HEK293 (cell line): ENCODE results near the gene CABCOCO1.

Source experiments
- CTCF ChIA-PET: fragments of 350-600 bp; formaldehyde crosslinking; extraction: SDS; loops from one replicate; lab custom pipeline; 2021; ENCODE audit warnings: antibody characterized with exemption; lab: Yijun Ruan, JAX
- POLR2A ChIA-PET: fragments of 300-600 bp; formaldehyde crosslinking; extraction: SDS; loops from one replicate; lab custom pipeline; 2020; ENCODE audit warnings: antibody characterized with exemption, inconsistent platforms; lab: Yijun Ruan, JAX
- H3K27ac ChIP-seq: fragments of 200-500 bp; sonication (Bioruptor generic); 2 replicates; pipeline ENCODE4 v1.5.1; 2014; ENCODE audit warnings: low read depth, low read length, control low read depth, inconsistent platforms; ENCODE audit errors: extremely low read depth
- H3K36me3 ChIP-seq, 2 experiments: fragments of 200-500 bp in 1 of 2; sonication (Bioruptor generic) in 1 of 2; 1 replicate in 1 of 2; 2 replicates in 1 of 2; pipeline ENCODE4 v1.5.1; 2014 to 2017; ENCODE audit warnings: inconsistent platforms in 2 of 2, low read length in 2 of 2; ENCODE audit not compliant: control insufficient read depth in 2 of 2, insufficient read depth in 1 of 2
- H3K4me1 ChIP-seq: fragments of 200-500 bp; sonication (Bioruptor generic); 2 replicates; pipeline ENCODE4 v1.5.1; 2014; ENCODE audit warnings: mild to moderate bottlenecking, low read length, inconsistent platforms; ENCODE audit not compliant: control insufficient read depth, insufficient read depth
- H3K4me3 ChIP-seq: 2 replicates; pipeline ENCODE4 v1.5.1; 2011; ENCODE audit warnings: low read depth, mild to moderate bottlenecking, control low read depth, low read length, moderate library complexity
- H3K9me3 ChIP-seq: fragments of 200-500 bp; sonication (Bioruptor generic); 2 replicates; pipeline ENCODE4 v1.5.1; 2014; ENCODE audit warnings: low read depth, low read length, inconsistent platforms; ENCODE audit not compliant: control insufficient read depth, insufficient read depth
- BCL11A ChIP-seq: fragments of 450-650 bp; formaldehyde crosslinking; IDR thresholded peaks from 2 replicates; pipeline ENCODE4 v1.5.1; 2016; ENCODE audit warnings: low read depth, missing biosample characterization, missing genetic modification characterization
- GLI2 ChIP-seq: fragments of 450-650 bp; formaldehyde crosslinking; IDR thresholded peaks from 2 replicates; pipeline ENCODE4; 2017; ENCODE audit warnings: missing biosample characterization, missing genetic modification characterization, low read depth, borderline replicate concordance
- GLI4 ChIP-seq: fragments of 450-650 bp; formaldehyde crosslinking; IDR thresholded peaks from 2 replicates; pipeline ENCODE4 v1.5.1; 2016; ENCODE audit warnings: missing biosample characterization, missing genetic modification characterization
- HOXC10 ChIP-seq: sonication (generic); formaldehyde crosslinking; IDR thresholded peaks from 2 replicates; pipeline ENCODE4 v1.8.1; 2023; ENCODE audit warnings: mild to moderate bottlenecking, missing genetic modification reagents
- SCRT2 ChIP-seq: fragments of 450-650 bp; formaldehyde crosslinking; IDR thresholded peaks from 2 replicates; pipeline ENCODE4 v1.5.1; 2016; ENCODE audit warnings: missing biosample characterization, missing genetic modification characterization
- ZBTB8A ChIP-seq: fragments of 450-650 bp; formaldehyde crosslinking; IDR thresholded peaks from 2 replicates; pipeline ENCODE4 v1.5.1; 2016; ENCODE audit warnings: missing biosample characterization, missing genetic modification characterization
- ZFP37 ChIP-seq: fragments of 450-650 bp; formaldehyde crosslinking; IDR thresholded peaks from 2 replicates; pipeline ENCODE4 v1.5.1; 2016; ENCODE audit warnings: missing biosample characterization, missing genetic modification characterization
- ZNF133 ChIP-seq: fragments of 450-650 bp; formaldehyde crosslinking; IDR thresholded peaks from 2 replicates; pipeline ENCODE4 v1.5.1; 2016; ENCODE audit warnings: missing biosample characterization, missing genetic modification characterization
- ZNF169 ChIP-seq: fragments of 450-650 bp; formaldehyde crosslinking; IDR thresholded peaks from 2 replicates; pipeline ENCODE4 v1.5.1; 2016; ENCODE audit warnings: missing biosample characterization, missing genetic modification characterization
- ZNF274 ChIP-seq, 2 experiments: fragments of 200-500 bp in 1 of 2; fragments of 450-650 bp in 1 of 2; sonication (Bioruptor generic) in 1 of 2; formaldehyde crosslinking in 1 of 2; IDR thresholded peaks; 2 replicates each; pipeline versions ENCODE4 v1.5.1 to v1.6.1; 2014 to 2016; ENCODE audit warnings: borderline replicate concordance in 1 of 2, inconsistent platforms in 1 of 2, low read length in 1 of 2, missing biosample characterization in 1 of 2, missing genetic modification characterization in 1 of 2
- ZNF324 ChIP-seq: fragments of 450-650 bp; formaldehyde crosslinking; IDR thresholded peaks from 2 replicates; pipeline ENCODE4 v1.5.1; 2016; ENCODE audit warnings: missing biosample characterization, missing genetic modification characterization
- ZNF585B ChIP-seq: fragments of 450-650 bp; formaldehyde crosslinking; IDR thresholded peaks from 2 replicates; pipeline ENCODE4 v1.5.1; 2016; ENCODE audit warnings: missing biosample characterization, missing genetic modification characterization
- ZNF624 ChIP-seq: fragments of 450-650 bp; formaldehyde crosslinking; IDR thresholded peaks from 2 replicates; pipeline ENCODE4 v1.5.1; 2017; ENCODE audit warnings: missing biosample characterization, missing genetic modification characterization
- ZNF664 ChIP-seq: fragments of 450-650 bp; formaldehyde crosslinking; IDR thresholded peaks from 2 replicates; pipeline ENCODE4 v1.5.1; 2016; ENCODE audit warnings: missing biosample characterization, missing genetic modification characterization
- ZNF791 ChIP-seq: fragments of 450-650 bp; formaldehyde crosslinking; IDR thresholded peaks from 2 replicates; pipeline ENCODE4 v1.5.1; 2016; ENCODE audit warnings: missing biosample characterization, missing genetic modification characterization
- TF ChIP-seq, protein P1 (sequence below): fragments of 450-650 bp; formaldehyde crosslinking; IDR thresholded peaks from 2 replicates; pipeline ENCODE4 v1.5.1; 2017; ENCODE audit warnings: missing biosample characterization, missing genetic modification characterization
- TF ChIP-seq, protein P2 (sequence below): fragments of 450-650 bp; formaldehyde crosslinking; IDR thresholded peaks from 2 replicates; pipeline ENCODE4 v1.5.1; 2016; ENCODE audit warnings: missing biosample characterization, missing genetic modification characterization, borderline replicate concordance
- TF ChIP-seq, protein P3 (sequence below): fragments of 450-650 bp; formaldehyde crosslinking; IDR thresholded peaks from 2 replicates; pipeline ENCODE4 v1.5.1; 2016; ENCODE audit warnings: missing biosample characterization, missing genetic modification characterization

The CABCOCO1 gene

DNA sequence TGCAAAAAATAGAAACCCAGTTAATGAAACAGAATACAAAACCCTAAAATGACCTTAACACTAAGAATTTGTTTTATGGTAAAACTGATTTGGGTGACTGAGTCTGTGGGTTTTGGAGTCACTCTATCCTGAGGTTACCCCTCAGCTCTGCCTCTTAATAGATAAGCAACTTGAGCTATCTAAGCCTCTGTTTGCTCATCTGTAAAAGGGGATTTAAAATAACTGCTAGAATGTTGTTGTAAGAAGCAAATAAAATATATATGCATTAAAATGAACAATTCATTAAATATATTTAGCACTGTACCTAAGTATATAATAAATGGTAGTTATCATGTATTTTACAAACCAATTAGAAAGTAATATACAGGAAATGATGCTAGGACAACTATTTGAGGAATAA is 115.4 kb downstream of the CABCOCO1 start:
- no peaks in the 10 kb centered on the region for H3K36me3 ChIP-seq
- POLR2A ChIA-PET: no interaction called here
- no peaks in the 10 kb centered on the region for H3K9me3 ChIP-seq
- TF ChIP-seq ZNF324 (tag by site-specific recombination) (no peak), HOXC10 (no peak), ZNF169 (tag by site-specific recombination) (no peak), ZBTB8A (tag by site-specific recombination) (no peak), ZNF664 (tag by site-specific recombination) (no peak), ZFP37 (tag by site-specific recombination) (no peak), GLI2 (tag by site-specific recombination) (no peak), BCL11A (no peak), GLI4 (tag by site-specific recombination) (no peak), ZNF624 (tag by site-specific recombination) (no peak), ZNF585B (no peak), ZNF133 (no peak), ZNF274 (IDR thresholded peaks at IDR 0.05; ENCODE audit: low read length) (no peak), ZNF274 (tag by site-specific recombination; IDR thresholded peaks at IDR 0.05; ENCODE audit: borderline replicate concordance) (no peak), SCRT2 (tag by site-specific recombination) (no peak), ZNF791 (no peak)
- TF ChIP-seq, protein P1, sequence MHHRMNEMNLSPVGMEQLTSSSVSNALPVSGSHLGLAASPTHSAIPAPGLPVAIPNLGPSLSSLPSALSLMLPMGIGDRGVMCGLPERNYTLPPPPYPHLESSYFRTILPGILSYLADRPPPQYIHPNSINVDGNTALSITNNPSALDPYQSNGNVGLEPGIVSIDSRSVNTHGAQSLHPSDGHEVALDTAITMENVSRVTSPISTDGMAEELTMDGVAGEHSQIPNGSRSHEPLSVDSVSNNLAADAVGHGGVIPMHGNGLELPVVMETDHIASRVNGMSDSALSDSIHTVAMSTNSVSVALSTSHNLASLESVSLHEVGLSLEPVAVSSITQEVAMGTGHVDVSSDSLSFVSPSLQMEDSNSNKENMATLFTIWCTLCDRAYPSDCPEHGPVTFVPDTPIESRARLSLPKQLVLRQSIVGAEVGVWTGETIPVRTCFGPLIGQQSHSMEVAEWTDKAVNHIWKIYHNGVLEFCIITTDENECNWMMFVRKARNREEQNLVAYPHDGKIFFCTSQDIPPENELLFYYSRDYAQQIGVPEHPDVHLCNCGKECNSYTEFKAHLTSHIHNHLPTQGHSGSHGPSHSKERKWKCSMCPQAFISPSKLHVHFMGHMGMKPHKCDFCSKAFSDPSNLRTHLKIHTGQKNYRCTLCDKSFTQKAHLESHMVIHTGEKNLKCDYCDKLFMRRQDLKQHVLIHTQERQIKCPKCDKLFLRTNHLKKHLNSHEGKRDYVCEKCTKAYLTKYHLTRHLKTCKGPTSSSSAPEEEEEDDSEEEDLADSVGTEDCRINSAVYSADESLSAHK (tag by site-specific recombination): no peak
- TF ChIP-seq, protein P2, sequence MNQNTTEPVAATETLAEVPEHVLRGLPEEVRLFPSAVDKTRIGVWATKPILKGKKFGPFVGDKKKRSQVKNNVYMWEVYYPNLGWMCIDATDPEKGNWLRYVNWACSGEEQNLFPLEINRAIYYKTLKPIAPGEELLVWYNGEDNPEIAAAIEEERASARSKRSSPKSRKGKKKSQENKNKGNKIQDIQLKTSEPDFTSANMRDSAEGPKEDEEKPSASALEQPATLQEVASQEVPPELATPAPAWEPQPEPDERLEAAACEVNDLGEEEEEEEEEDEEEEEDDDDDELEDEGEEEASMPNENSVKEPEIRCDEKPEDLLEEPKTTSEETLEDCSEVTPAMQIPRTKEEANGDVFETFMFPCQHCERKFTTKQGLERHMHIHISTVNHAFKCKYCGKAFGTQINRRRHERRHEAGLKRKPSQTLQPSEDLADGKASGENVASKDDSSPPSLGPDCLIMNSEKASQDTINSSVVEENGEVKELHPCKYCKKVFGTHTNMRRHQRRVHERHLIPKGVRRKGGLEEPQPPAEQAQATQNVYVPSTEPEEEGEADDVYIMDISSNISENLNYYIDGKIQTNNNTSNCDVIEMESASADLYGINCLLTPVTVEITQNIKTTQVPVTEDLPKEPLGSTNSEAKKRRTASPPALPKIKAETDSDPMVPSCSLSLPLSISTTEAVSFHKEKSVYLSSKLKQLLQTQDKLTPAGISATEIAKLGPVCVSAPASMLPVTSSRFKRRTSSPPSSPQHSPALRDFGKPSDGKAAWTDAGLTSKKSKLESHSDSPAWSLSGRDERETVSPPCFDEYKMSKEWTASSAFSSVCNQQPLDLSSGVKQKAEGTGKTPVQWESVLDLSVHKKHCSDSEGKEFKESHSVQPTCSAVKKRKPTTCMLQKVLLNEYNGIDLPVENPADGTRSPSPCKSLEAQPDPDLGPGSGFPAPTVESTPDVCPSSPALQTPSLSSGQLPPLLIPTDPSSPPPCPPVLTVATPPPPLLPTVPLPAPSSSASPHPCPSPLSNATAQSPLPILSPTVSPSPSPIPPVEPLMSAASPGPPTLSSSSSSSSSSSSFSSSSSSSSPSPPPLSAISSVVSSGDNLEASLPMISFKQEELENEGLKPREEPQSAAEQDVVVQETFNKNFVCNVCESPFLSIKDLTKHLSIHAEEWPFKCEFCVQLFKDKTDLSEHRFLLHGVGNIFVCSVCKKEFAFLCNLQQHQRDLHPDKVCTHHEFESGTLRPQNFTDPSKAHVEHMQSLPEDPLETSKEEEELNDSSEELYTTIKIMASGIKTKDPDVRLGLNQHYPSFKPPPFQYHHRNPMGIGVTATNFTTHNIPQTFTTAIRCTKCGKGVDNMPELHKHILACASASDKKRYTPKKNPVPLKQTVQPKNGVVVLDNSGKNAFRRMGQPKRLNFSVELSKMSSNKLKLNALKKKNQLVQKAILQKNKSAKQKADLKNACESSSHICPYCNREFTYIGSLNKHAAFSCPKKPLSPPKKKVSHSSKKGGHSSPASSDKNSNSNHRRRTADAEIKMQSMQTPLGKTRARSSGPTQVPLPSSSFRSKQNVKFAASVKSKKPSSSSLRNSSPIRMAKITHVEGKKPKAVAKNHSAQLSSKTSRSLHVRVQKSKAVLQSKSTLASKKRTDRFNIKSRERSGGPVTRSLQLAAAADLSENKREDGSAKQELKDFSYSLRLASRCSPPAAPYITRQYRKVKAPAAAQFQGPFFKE (tag by site-specific recombination): no peak
- TF ChIP-seq, protein P3, sequence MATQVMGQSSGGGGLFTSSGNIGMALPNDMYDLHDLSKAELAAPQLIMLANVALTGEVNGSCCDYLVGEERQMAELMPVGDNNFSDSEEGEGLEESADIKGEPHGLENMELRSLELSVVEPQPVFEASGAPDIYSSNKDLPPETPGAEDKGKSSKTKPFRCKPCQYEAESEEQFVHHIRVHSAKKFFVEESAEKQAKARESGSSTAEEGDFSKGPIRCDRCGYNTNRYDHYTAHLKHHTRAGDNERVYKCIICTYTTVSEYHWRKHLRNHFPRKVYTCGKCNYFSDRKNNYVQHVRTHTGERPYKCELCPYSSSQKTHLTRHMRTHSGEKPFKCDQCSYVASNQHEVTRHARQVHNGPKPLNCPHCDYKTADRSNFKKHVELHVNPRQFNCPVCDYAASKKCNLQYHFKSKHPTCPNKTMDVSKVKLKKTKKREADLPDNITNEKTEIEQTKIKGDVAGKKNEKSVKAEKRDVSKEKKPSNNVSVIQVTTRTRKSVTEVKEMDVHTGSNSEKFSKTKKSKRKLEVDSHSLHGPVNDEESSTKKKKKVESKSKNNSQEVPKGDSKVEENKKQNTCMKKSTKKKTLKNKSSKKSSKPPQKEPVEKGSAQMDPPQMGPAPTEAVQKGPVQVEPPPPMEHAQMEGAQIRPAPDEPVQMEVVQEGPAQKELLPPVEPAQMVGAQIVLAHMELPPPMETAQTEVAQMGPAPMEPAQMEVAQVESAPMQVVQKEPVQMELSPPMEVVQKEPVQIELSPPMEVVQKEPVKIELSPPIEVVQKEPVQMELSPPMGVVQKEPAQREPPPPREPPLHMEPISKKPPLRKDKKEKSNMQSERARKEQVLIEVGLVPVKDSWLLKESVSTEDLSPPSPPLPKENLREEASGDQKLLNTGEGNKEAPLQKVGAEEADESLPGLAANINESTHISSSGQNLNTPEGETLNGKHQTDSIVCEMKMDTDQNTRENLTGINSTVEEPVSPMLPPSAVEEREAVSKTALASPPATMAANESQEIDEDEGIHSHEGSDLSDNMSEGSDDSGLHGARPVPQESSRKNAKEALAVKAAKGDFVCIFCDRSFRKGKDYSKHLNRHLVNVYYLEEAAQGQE (tag by site-specific recombination): no peak
- TF ChIP-seq, all 188 proteins: peak for 0
- CTCF ChIA-PET: interaction anchor here (0.6 to 1.9 kb wide), 3 partner anchors 27 to 39 kb away, joined by 3 to 5 read pairs (median 3); no protein-coding TSS in a partner anchor
- Histone ChIP-seq H3K27ac (no peak overlapping the region), H3K4me1 (no peaks in the 10 kb centered on the region), H3K4me3 (no peak overlapping the region)
